GM20000 (cell line): Measurements from ENCODE around the gene BPIFB3.

Source experiments
- DNase-seq: peaks from one replicate; pipeline ENCODE4 v3.0.0; 2012; ENCODE audit warnings: low spot score
- TF ChIP-seq, protein P1 (sequence below): IDR thresholded peaks from 2 replicates; pipeline ENCODE4 v1.5.1; 2012; ENCODE audit warnings: mild to moderate bottlenecking, control low read depth; ENCODE audit errors: extremely low read depth, missing control alignments

Gene BPIFB3

DNA sequence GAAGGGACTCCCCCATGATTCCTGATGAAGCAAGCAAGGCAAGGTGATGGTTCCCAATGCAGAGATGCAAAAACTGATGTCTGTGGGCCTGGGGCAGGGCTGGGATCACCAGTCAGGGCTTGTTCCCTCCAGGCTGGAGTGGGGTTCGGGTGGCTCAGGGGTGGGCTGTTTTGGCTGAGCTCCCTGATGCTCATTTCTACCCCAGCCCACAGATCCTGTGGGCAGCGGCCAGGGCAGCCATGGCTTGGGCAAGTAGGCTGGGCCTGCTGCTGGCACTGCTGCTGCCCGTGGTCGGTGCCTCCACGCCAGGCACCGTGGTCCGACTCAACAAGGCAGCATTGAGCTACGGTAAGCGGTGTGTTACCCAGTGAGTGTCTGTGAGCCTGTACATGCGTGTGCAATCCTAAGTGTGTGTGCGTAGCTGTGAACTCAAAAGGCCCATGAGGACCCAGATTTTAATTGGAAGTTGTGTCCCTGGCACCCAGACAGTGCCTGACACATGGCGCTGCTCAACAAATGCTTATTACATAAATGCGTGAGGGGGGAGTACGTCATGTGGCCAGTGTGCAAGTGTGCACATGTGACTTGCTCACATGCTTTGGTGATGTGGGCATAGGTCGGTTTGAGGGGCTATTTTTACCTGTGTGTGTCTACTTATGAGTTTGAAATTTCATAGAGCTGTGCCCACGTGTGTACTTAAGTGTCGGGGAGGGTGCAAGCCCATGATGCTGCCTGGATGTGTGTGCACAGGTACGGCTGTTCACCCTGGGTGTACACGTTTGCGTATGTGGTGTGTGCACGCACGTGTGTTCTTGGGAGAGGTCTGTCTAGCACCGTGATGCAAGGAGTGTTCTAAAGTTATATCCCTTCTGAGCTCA, 45.1 kb upstream of the BPIFB3 start:
- DNase-seq, result no peak
- TF ChIP-seq, protein P1, sequence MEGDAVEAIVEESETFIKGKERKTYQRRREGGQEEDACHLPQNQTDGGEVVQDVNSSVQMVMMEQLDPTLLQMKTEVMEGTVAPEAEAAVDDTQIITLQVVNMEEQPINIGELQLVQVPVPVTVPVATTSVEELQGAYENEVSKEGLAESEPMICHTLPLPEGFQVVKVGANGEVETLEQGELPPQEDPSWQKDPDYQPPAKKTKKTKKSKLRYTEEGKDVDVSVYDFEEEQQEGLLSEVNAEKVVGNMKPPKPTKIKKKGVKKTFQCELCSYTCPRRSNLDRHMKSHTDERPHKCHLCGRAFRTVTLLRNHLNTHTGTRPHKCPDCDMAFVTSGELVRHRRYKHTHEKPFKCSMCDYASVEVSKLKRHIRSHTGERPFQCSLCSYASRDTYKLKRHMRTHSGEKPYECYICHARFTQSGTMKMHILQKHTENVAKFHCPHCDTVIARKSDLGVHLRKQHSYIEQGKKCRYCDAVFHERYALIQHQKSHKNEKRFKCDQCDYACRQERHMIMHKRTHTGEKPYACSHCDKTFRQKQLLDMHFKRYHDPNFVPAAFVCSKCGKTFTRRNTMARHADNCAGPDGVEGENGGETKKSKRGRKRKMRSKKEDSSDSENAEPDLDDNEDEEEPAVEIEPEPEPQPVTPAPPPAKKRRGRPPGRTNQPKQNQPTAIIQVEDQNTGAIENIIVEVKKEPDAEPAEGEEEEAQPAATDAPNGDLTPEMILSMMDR, result no peak

DNA sequence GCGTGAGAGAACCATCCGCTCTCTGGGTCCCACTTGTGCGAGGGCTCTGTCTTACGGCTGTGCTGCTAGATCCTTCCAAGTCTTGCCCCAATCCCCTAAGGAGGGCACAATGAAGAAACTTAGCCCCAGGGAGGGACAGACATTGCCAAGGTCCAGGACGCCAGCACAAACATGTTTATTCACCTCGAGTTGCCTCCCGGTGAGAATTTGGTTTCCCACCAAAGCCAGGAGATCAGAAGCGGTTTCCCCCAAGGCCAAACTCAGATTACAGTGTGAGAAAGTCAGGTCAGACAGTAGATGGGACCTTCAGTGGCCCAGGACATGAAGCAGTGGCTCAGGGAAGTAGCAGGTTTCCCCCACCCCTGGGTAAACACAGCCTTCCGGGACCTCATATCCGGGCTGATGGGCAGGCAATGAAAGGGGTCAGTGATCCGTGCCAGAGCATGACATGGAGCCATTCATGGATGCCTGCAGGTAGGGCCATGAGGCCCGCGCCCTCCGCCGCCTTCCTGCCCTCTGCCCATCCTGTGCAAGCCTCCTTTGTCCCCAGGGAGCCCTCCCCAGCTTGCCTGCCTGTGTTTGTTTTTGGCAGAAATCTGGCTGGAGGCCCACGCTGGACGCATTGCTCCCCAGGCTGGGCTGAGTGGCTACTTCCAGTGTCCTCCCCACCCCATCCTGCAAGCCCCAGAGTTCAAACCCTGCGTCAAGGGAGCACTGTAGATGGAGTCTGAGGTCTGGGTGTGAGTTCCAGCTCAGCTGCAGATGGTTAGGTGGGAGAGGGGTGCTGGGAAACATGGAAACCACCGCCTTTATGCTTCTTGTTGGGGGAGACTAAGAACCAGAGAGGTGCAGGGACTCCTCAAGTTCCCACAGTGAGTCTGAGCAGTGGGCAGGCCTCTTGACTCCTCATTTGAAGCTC, 44.2 kb upstream of the BPIFB3 start:
- TF ChIP-seq, protein P1, result no peak

DNA sequence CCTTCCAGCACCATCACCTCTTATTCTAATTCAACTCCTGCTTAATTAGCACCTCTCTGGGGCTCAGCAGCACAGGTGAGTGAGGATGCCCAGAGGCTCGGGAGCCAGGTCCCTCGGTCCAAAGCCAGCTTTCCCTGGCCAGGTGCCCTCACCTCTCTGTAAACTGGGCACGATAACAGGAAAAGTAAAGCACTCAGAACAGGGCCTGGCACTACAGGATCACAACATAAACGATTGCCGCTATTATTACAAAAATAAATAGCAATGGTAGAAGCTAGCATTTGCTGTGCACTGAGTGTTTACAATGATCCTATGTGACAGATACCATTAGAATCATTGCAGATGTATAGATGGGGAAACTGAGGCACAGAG, 43.6 kb upstream of the BPIFB3 start:
- TF ChIP-seq, protein P1, result no peak
- no peak for DNase-seq

More for the DNA sequence above, 44.2 kb upstream of the BPIFB3 start:
- no peak for DNase-seq

DNA sequence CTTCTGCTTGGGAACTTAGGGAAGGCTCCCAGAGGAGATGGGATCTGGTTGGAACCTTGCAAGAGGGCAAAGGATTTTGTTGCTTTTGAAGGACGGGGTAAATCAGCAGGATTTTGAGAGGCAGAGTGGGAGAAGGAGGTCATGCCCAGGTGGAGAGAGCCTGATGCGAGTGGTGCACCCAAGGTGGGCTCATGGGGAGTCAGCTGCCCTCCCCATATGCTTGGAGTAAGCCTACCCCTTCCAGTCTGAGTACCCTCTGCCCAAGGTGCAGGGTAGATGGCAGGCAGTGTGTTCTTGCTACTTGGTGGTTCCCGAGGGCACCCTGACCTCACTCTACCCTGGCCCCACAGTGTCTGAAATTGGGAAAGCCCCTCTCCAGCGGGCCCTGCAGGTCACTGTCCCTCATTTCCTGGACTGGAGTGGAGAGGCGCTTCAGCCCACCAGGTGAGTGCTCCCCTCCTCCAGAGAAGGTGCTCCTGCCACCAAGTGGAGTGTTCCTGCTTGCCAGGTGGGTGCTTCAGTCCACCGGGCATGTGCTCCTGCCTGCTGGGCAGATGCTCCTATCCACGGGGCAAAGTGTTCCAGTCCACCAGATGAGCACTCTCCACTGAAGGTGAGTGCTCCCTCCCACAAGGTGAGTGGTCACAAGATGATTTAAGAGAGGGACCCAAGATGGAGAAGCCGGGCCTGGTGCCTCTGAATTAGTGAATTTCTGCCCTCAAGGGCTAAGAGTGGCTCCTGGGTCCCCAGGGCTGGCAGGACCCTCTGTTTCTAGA, 42.8 kb upstream of the BPIFB3 start:
- TF ChIP-seq, protein P1, result no peak
- no peak for DNase-seq

DNA sequence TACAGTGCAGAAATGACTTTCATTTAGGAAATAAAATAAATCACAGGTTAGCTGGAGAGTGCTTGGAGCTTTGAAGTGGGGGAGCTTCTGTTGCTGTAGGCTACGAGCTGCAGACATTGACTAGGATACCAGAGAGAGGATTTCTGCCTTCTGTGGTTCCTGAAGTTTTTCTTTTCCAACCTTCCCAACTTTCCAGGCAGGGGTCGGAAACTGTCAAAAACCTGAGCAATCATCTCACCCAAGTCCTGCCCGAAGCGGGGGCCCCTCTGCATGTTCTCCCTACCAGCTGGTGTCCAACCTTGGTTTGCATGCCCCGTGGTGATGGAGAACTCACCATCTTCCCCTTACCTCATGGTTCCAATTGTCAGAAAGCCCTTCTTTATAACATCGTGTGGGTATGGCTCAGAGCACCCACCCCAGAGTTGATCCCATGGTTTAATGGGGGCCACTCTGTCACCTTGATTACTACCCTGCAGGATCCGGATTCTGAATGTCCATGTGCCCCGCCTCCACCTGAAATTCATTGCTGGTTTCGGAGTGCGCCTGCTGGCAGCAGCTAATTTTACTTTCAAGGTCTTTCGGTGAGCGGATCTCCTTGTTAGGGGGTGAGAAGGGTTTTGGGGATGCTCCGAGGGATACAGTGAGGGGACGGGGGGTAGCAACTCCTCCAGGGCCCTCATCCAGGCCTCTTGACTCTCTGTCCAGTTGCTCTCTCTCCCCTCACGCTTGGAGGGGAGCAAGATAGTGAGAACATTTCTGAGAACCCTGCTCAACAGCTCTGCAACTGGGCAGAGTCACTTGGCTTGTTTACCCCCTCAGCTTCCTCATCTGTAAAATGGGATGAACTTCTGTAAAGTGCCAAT, 41.1 kb upstream of the BPIFB3 start:
- no peak for DNase-seq
- TF ChIP-seq, protein P1, result no peak

DNA sequence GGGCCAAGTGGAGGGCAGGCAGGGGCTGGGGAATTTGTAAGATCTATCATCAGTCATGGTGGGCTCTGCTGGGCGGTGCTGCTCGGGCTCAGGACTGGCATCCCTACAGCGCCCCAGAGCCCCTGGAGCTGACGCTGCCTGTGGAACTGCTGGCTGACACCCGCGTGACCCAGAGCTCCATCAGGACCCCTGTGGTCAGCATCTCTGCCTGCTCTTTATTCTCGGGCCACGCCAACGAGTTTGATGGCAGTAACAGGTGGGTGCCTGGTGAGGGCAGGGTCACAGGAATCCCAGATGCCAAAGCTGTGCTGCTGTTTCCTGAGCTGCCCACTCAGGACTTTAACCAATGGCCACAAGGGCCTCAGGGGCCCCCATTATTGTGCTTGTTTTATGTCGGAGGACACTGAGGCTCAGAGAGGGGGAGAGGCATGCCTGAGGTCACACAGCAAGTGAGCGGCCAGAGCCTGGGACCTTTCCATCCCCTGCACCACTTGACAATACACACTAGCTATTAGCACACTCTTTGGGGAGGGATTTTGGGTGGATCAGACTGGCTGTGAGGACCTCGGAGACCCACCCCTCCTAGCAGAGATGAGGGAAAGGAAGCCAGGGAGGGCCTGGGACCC, 39.9 kb upstream of the BPIFB3 start:
- TF ChIP-seq, protein P1, result no peak
- DNase-seq, result no peak
